Measurements from ENCODE around the gene MUC22. TPM values are rescaled to one million over a fixed set of nuclear protein-coding genes. Genes with fewer than 3 reads are reported as not detected.

MUC22 gene
- total RNA-seq, result not detected in 2 replicates

GRCh38 chr6:31010393-31011060 is at the start of gene MUC22:
TSS of gene MUC22 (plus strand) at chr6:31010474. CDS start at chr6:31010707, 233 bp downstream.

GRCh38 chr6:30983439-30983838 is 26.8 kb upstream of the MUC22 start, which contains the start of gene MUC21:
TSS of gene MUC21 (plus strand) at chr6:30983718. CDS start at chr6:30983959, 241 bp downstream.

Other genes starting within 250 kb of the MUC22 start
- 8.1 and 8.8 TPM in 2 replicates for gene DDR1, start 126.0 kb upstream of the MUC22 start, total RNA-seq
- 10.1 and 16.3 TPM in 2 replicates for gene GTF2H4, start 102.3 kb upstream of the MUC22 start, total RNA-seq
- gene VARS2, start 96.2 kb upstream of the MUC22 start, total RNA-seq, result 15.9 and 27.8 TPM in 2 replicates
- gene SFTA2, start 78.3 kb upstream of the MUC22 start, total RNA-seq, result not detected in 2 replicates
- not detected in 2 replicates for gene MUCL3, start 69.5 kb upstream of the MUC22 start, total RNA-seq
- gene MUC21, start 26.8 kb upstream of the MUC22 start, total RNA-seq, result not detected in 2 replicates
- gene C6orf15, start 102.1 kb downstream of the MUC22 start, total RNA-seq, result not detected in 2 replicates
- gene PSORS1C1, start 104.3 kb downstream of the MUC22 start, total RNA-seq, result 1.3 and 3.3 TPM in 2 replicates
- gene CDSN, start 110.0 kb downstream of the MUC22 start, total RNA-seq, result not detected in 2 replicates
- not detected in 2 replicates for gene PSORS1C2, start 128.6 kb downstream of the MUC22 start, total RNA-seq
- 12.3 and 17.3 TPM in 2 replicates for gene CCHCR1, start 147.3 kb downstream of the MUC22 start, total RNA-seq
- 15.6 and 24.5 TPM in 2 replicates for gene TCF19, start 148.1 kb downstream of the MUC22 start, total RNA-seq
- gene POU5F1, start 160.2 kb downstream of the MUC22 start, total RNA-seq, result not detected in 2 replicates

Measured in epithelial cell of umbilical artery (primary cell).